Adipose tissue (tissue), 3 donors: Measurements from ENCODE around the gene PTOV1. TPM values are rescaled to one million over a fixed set of nuclear protein-coding genes. Genes with fewer than 3 reads are reported as not detected.
A peak's percentile ranks its signal among the peaks of the same experiment; 100 is the strongest.

Experiments used
- H3K27ac ChIP-seq: one replicate; pipeline ENCODE4 v1.5.1; 2013; ENCODE audit warnings: low read depth, low read length
- WGBS, 3 donors: extraction: QIAGEN DNeasy Blood & Tissue Kit; methylation state at CpG; one replicate each; pipeline ENCODE4 v1.1.7; 2013; 5-methylcytosine and 5-hydroxymethylcytosine counted together
- polyA plus RNA-seq, 3 donors: library from polyadenylated mRNA; stranded (reverse); fragments of 200-250 nt; gene quantifications; one replicate each; pipeline ENCODE4 v1.2.3, GENCODE V29; 2013
- donor health status: healthy with polysubstance abuse.
- donor health status: Bipolar disorder and iron deficiency.
- donor health status: healthy.

Gene PTOV1
- polyA plus RNA-seq: 10 to 100 TPM; 69.1 to 76.8 (median 73.5) TPM

DNA sequence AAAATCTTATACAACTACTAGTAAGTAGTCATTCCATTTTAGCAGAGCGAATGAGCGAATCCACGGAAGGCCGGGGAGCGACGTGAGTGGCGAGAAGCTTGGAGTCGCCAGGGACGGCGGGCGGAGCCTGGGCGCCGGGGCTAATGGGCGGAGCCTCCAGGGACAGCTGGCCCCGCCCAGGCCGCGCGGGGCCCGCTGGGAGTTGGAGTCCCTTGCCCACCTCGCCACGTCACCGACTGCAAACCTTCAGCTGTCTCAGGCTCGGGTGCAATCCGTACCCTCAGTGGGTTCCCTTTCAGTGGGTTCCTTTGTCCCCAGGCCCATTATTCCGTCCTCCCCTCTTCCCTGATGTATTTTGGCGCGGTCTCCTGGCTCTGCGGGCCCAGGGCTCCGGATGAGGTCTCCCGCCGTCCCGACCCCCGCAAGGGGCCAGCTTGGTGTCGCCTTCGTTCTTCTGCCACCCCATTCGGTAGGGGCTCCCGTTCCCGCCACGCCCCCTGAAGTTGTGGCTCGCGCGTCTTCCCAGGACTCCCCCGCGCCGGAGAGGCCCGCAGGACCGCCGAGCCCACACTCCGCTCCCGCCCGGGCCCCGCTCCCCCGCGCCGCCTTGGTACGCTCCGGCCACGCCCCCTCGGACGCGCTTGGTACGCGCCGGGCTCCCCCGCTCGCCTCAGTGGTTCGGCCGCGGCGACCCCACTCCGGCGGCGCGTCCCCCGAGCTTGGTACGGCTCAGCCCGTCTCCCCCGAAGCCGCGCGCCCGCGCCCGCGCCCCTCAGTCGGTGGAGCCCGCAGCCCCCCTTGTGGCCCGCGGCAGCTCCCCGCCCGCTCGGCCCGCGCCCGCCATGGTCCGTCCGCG lies at the start of gene PTOV1:
Gene PTOV1 (plus strand): TSS at position 673 of the 856 bp plus-strand sequence.
- WGBS, 3 donors: 0 to 1% (median 1%) methylated on average over 71 to 98 of the region's 98 CpGs
- peak within 1 kb of the TSS; percentile 93 for H3K27ac ChIP-seq

DNA sequence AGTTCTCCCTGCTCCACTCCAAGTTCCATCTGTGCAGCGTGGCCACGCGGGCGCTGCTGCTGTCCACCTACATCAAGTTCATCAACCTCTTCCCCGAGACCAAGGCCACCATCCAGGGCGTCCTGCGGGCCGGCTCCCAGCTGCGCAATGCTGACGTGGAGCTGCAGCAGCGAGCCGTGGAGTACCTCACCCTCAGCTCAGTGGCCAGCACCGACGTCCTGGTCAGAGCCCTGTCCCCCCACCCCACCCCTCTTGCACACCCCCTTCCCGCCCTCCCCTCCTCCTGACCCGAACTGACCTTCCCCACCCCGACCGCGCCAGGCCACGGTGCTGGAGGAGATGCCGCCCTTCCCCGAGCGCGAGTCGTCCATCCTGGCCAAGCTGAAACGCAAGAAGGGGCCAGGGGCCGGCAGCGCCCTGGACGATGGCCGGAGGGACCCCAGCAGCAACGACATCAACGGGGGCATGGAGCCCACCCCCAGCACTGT lies 49.5 kb upstream of the PTOV1 start:
- WGBS, 3 donors: 72 to 80% (median 74%) methylated on average over 32 of the region's 32 CpGs
- H3K27ac ChIP-seq: no peak overlapping the region

DNA sequence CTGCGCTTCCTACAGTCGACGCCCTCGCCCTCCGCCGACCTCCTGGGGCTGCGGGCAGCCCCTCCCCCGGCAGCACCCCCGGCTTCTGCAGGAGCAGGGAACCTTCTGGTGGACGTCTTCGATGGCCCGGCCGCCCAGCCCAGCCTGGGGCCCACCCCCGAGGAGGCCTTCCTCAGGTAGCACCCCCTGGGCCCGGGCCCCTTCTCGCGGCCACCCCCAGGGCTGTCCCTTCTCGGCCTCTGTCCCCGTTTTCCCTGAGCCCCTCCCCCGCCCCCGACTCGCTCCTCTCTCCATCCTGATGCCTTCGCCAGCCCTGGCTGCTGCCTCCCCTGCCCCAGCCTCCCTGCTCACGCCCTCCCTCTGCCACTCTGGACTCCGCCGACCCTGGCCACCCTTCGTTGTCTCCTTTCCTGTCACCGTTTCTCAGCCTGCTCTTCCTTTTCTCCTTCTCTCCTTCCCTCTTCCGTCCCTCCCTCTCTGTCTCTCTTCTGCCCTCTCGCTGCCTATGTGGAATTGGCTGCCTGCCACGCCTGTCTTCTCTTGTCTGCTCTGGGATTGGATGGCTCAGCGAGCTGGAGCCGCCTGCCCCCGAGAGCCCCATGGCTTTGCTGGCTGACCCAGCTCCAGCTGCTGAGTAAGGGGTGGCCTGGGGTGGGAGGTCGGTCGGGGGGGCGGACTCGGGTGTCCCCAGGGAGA lies 48.8 kb upstream of the PTOV1 start:
- 55 to 61% (median 58%) methylated on average over 32 to 37 of the region's 38 CpGs for WGBS, 3 donors
- no peak overlapping the region for H3K27ac ChIP-seq

DNA sequence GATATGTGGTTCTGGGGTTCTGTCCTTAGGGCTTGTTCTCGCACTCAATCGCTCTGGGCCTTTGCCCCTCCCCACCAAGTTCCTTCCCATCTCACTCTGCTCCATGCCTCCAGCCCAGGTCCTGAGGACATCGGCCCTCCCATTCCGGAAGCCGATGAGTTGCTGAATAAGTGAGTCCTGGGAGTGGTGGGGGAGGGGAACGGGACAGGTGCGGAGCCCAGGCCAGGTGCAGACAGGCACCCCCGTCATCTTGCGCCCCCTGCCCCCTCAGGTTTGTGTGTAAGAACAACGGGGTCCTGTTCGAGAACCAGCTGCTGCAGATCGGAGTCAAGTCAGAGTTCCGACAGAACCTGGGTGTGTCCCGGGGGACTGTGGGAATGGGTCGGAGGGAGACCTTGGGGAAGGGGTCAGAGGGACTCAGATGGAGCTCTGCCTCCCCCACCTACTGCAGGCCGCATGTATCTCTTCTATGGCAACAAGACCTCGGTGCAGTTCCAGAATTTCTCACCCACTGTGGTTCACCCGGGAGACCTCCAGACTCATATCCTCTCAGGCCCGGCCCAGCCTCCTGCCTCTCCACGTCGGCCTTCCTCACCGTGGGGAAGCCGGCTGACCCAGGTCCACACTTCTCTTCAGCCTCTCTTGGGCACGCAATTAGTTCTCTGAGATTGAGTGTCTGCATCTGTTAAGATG lies 48.0 kb upstream of the PTOV1 start:
- no peak overlapping the region for H3K27ac ChIP-seq
- 70 to 82% (median 81%) methylated on average over 24 of the region's 24 CpGs for WGBS, 3 donors

DNA sequence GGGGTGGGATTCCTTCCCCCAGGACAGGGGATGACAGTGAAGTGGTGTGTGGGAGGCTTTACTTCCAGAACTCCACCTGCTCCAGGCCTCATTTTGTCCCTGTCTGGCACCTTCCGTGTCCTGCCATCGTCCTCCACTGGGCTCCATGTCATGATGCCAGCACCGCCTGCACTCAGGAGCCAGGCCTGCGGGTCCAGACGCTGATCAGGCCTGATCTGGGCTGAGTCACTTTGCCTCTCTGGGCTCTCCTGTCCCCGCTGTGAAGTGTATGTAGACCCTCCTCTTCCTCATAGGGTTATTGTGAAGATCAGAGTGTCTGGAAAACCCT lies 47.5 kb upstream of the PTOV1 start:
- WGBS, 3 donors: 81 to 92% (median 90%) methylated on average over 6 of the region's 6 CpGs
- H3K27ac ChIP-seq: no peak overlapping the region

DNA sequence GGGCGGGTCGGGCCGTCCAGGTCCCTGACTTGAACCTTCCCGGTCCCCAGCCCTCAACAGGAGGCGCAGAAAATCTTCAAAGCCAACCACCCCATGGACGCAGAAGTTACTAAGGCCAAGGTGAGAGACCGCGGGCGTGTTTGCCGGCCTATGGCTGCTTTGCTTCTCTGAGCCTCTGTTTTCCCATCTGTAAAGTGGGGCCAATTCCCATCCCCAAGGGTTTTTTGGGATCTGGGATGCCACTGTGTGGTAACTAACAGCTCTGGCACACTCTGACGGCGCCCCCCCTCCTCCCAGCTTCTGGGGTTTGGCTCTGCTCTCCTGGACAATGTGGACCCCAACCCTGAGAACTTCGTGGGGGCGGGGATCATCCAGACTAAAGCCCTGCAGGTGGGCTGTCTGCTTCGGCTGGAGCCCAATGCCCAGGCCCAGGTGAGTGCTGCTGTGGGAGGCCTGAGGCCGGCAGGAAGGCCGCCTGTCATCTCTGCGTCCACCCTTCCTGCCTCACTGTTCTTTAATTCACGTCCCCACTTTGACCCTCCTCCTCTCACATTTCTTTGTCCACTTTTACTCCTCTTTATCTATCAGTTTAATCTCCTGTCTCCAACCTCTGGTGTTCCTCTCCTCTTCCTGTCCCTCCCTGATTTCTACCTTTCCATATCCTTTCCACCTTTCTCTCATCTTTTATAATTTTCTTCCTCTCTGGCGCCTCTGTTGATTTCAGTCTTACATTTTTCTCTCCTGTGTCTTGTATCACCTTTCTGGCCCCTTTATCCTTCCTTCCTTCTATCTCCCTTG lies 44.9 kb upstream of the PTOV1 start:
- whole genome bisulfite sequencing, 3 donors: 77 to 91% (median 90%) methylated on average over 19 to 20 of the region's 20 CpGs

DNA sequence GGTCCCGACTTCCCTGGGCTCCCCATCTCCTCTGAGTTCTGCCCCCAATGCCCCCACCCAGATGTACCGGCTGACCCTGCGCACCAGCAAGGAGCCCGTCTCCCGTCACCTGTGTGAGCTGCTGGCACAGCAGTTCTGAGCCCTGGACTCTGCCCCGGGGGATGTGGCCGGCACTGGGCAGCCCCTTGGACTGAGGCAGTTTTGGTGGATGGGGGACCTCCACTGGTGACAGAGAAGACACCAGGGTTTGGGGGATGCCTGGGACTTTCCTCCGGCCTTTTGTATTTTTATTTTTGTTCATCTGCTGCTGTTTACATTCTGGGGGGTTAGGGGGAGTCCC lies 44.4 kb upstream of the PTOV1 start:
- H3K27ac ChIP-seq: no peak overlapping the region
- WGBS, 3 donors: 90 to 92% (median 91%) methylated on average over 8 of the region's 8 CpGs

More for the DNA sequence above, 44.9 kb upstream of the PTOV1 start:
- no peak overlapping the region for H3K27ac ChIP-seq

DNA sequence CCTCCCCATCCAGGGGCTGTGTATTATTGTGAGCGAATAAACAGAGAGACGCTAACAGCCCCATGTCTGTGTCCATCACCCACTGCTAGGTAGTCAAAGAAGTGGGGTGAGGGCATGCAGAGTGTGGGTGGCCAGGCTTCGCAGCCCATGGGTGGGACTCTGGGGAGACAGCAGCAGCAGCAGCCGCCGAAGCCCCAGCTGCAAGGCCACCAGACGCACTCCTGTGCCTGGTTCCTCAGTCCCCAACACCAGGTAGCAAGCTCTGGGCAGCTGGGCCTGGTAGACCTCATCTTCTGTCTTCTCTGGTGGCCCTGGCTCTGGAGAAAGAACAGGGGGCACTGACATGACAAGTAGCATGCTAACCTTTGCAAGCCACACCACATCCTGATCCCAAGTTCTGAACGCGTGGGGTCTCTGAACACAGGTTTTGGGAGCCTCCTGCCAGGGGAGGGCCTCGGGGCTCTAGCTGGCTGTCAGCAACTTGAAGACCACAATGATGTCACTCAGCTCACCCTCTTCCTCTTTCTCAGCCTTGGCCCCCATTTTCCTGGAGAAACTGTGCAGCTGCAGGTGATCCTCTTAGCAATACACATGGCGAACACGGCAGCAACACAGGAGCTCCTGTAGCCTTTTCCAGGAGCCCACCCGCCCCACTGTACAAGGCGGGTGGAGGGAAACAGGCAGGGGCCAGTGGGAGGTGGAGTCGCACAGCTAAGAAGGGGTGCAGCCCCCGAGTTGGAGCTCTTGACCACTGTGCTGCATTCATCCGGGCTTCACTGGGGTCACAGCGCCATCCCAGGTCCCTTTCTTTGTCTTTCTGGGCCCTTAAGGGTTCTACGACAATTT lies 43.7 kb upstream of the PTOV1 start:
- WGBS, 3 donors: 69 to 85% (median 70%) methylated on average over 18 of the region's 18 CpGs
- H3K27ac ChIP-seq: no peak overlapping the region

DNA sequence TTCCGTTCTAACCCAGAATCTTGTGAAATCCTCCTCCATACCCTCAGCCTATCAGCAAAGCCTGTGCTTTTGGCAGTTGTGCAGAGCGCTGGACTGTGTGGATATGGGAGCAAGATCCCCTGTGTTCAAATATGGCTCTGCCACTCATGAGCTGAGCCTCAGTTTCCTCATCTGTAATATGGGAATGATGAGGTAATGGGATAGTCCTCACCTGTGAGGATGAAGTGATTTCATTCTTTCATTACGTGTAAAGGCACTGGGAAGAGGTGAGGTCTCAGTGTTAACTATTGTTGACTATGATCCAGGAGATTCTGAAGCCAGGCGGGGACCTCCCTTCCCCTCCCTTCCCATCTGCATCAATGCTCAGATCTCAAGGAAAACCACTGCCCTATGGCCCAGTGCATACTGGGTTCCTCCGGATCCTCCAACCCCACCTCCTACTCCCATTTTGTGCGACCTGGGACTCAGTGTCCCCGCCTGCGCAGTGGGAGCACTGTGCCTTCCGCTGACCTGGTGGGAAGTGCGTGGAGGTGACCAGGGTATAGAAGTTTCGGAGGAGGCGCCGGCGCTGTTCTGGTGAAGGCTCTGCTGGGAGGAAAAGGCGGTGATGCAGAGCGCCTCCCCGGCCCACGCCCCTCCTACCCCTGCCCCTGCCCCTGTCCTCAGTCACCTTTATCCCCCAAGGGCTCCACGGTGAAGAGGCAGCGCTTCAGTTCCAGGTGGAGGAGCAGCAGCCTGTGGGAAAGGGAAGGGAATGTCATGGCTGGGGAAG lies 42.9 kb upstream of the PTOV1 start:
- H3K27ac ChIP-seq: no peak overlapping the region
- WGBS, 3 donors: 78 to 82% (median 79%) methylated on average over 16 to 20 of the region's 20 CpGs

DNA sequence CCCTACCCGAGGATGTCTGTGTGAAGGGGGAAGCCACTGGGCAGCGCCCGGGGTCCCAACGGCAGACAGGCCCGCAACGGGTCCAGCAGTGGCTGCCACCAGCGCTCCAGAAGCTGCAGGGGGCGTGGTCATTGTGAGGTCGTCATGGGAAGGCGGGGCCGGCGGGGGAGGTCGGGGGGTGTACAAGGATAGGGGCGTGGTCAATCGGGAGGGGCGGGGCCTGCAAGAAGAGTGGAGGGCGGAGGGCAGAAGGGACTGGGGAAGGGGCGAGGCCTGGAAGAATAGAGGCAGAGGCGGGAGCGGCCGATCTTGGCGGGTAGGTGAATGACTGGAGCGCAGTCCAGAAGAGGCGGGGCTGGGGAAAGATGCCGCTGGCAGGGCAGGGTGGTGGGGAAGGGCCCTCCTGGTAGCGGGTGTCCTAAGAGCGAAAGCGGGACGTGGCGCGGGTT lies 42.2 kb upstream of the PTOV1 start:
- WGBS, 3 donors: 2 to 4% (median 2%) methylated on average over 20 to 31 of the region's 31 CpGs

DNA sequence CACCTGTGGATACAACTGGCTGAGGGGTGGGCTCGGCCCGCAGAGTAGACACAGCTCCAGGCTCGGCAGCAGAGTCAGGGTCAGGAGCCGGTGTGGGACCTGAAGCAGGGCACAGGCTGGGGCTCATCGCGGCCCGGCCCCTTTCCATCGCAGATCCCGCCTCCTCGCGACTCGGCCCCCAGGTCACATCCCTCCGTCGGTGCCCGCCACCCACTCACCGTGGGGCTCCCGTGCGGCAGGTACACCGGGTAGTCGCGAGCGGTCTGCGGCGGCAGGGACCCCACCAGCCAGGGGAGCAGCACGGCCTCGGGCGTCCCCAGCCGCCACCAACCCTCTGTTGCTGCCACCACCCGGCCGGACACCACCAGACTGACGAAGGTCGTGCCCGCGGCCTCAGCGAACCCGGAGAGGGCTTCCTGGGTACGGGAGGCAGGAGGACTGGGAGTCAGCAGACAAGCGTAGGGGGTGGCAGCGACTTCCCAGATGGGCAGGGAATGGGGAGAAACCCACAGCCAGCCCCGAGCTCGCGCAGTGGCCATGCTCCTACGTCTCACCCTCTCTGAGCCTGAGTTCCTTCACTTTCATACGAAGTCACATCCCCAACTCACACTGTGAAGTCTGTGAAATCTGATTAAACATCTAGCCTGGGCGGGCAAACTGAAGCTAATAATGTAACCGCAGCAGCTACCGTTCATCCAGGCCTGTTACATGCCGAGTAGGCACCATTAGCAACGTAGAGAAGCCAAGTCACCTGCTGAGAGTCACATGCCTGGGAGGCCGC lies 41.6 kb upstream of the PTOV1 start:
- H3K27ac ChIP-seq: no peak overlapping the region
- 5 to 9% (median 8%) methylated on average over 43 to 50 of the region's 50 CpGs for WGBS, 3 donors

More for the DNA sequence above, 42.2 kb upstream of the PTOV1 start:
- no peak overlapping the region for H3K27ac ChIP-seq

DNA sequence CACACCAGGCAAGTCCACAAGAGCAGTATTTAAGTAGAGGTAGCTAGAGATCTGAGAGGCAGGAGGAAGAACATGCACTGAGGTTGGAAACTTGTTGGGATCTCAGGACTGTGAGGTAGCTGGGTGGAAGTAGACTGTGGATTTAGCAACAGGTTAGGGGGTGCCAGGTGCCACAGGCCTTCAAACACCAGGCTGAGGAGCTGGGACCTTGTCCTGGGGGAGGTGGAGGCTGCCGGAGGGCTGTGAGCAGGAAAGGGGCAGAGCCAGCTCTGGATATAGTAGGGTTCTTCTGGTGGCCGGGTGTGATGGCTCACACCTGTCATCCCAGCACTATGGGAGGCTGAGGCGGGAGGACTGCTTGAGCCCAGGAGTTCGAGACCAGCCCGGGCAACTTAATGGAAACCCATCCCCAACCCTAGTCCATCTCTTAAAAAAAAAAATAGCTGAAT lies 41.0 kb upstream of the PTOV1 start:
- no peak overlapping the region for H3K27ac ChIP-seq
- WGBS, 3 donors: 92 to 97% (median 94%) methylated on average over 5 of the region's 5 CpGs

DNA sequence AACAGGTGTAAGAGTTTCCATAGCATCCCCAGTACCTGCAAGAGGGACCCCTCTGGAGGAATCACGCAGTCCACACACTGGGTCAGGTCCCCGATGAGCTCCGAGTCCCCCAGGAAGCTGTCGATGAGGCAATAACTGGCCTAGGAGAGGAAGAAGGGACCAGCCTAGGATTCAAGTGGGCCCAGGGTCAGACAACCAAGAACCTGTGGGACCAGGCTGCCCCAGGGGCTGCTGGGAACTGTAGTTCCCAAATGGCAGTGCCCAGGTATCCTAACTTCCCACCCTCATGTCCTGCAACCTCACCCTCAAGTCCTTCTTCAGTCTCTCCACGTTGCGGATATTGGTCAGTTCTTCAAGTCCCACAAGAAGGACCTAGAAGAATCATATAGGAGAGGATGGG lies 39.6 kb upstream of the PTOV1 start:
- WGBS, 3 donors: 88 to 92% (median 90%) methylated on average over 6 of the region's 6 CpGs
- H3K27ac ChIP-seq: no peak overlapping the region

DNA sequence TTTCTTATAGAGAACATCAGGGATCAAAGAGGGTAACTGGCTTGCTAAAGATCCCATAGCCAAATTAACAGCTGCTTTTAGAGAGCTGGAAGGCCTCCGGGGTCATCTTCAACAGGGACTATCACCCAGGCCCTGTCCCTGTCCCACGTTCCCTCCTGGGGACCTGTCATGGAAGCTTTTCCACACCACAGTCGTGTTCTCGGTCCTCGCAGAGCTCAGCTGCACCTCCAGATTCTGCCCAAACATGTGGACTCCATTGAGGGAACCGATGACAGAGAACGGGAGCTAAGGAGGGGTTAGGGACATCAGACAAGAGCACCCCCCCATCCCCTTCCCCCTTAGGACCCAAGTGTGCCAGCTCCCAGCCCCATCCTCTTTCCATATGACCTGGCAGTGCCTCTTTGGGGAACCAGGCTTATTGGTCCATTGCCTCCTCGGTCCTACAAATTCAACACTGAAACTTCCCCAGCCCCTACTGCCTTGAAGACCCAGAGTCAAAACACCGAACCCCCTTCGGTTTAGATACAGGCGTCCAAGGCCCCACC lies 38.4 kb upstream of the PTOV1 start:
- H3K27ac ChIP-seq: peak overlapping the region; percentile 1
- 43 to 46% (median 43%) methylated on average over 11 of the region's 11 CpGs for WGBS, 3 donors

DNA sequence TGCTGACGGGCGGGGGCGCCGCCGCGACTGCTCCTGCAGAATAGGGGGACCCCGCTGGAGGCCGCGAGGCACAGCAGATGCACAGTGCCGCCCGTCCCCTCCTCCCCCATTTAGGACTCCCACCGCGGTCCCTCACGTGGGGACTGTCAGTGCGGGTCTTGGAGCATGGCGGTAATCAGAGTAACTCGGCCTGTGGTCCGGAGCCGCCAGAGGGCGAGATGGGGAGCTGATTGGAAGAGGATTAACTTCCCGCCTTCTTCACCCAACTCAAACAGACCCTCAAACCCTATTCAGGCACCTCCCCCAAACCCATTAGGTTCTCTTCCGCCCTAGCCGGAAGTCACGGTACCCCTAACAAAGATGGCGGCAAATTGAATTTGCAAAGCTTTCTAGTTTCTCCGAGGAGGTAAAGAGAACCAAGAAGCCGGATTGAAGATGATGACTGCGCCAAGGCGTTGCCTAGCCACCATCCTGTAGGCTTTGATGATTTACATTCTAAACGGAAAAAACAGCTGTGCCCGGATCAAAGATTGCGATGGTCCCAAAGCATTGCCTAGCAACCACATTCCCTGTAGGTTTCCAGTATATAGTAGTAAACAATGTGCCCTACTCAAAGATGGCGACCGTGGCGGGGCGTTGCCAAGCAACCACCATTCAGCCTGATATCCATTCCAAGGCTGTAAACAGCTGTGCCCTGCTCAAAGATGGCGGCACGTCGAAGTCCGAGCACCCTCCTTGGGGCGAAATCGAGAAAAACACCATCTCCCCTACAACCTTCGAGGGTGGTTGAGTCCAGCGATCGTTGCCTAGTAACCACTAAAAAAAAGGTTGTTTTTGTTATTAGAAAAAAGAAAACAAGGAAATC lies 37.7 kb upstream of the PTOV1 start, which contains the start of gene FUZ:
Gene FUZ (minus strand): TSS at position 296 of the 865 bp plus-strand sequence. CDS start 186 bp downstream, at position 110.
- 0 to 1% (median 0%) methylated on average over 45 of the region's 45 CpGs for WGBS, 3 donors
- peak within 1 kb of the TSS; percentile 1 for H3K27ac ChIP-seq
